HepG2 (cell line): Measurements from ENCODE around the gene CDK7. TPM values are rescaled to one million over a fixed set of nuclear protein-coding genes. Genes with fewer than 3 reads are reported as not detected.

ENCODE experiments used
- CC2D1A ChIP-seq: sonication (generic); formaldehyde crosslinking; IDR thresholded peaks from 2 replicates; pipeline ENCODE4 v1.8.1; 2023; ENCODE audit warnings: mild to moderate bottlenecking, missing genetic modification reagents
- FIP1L1 ChIP-seq: fragments of 200-400 bp; formaldehyde crosslinking; IDR thresholded peaks from 2 replicates; pipeline ENCODE4 v1.6.1; 2018; ENCODE audit warnings: low read depth, mild to moderate bottlenecking, low read length, moderate library complexity, borderline replicate concordance; ENCODE audit not compliant: insufficient read depth
- FOXA1 ChIP-seq, 2 experiments: fragments of 450-650 bp in 1 of 2; sonication (generic) in 1 of 2; formaldehyde crosslinking in 1 of 2; IDR thresholded peaks; 2 replicates each; pipeline versions ENCODE4 v1.4.0 to v1.6.1; 2016 to 2020; ENCODE audit warnings: missing genetic modification reagents in 1 of 2
- FOXK1 ChIP-seq: sonication (generic); formaldehyde crosslinking; IDR thresholded peaks from 2 replicates; pipeline ENCODE4 v1.4.0; 2020; ENCODE audit warnings: low read depth, missing genetic modification reagents, borderline replicate concordance
- HNRNPL ChIP-seq: fragments of 200-400 bp; formaldehyde crosslinking; IDR thresholded peaks from 2 replicates; pipeline ENCODE4 v1.6.1; 2017; ENCODE audit warnings: mild to moderate bottlenecking, low read depth, low read length
- KLF13 ChIP-seq: sonication (generic); formaldehyde crosslinking; IDR thresholded peaks from 2 replicates; pipeline ENCODE4 v1.4.0; 2020; ENCODE audit warnings: mild to moderate bottlenecking, missing genetic modification reagents
- MEF2D ChIP-seq: sonication (generic); formaldehyde crosslinking; IDR thresholded peaks from 2 replicates; pipeline ENCODE4 v1.5.1; 2020; ENCODE audit warnings: mild to moderate bottlenecking, missing genetic modification reagents
- MIER2 ChIP-seq: IDR thresholded peaks from 2 replicates; pipeline ENCODE4 v1.6.1; 2016; ENCODE audit warnings: missing biosample characterization, missing genetic modification reagents
- NFATC3 ChIP-seq: sonication (generic); formaldehyde crosslinking; IDR thresholded peaks from 2 replicates; pipeline ENCODE4 v1.5.1; 2020; ENCODE audit warnings: mild to moderate bottlenecking, missing genetic modification reagents
- NFYB ChIP-seq: sonication (generic); formaldehyde crosslinking; IDR thresholded peaks from 2 replicates; pipeline ENCODE4 v1.4.0; 2020; ENCODE audit warnings: missing genetic modification reagents
- SRSF9 ChIP-seq: fragments of 200-400 bp; formaldehyde crosslinking; IDR thresholded peaks from 2 replicates; pipeline ENCODE4 v1.6.1; 2018; ENCODE audit warnings: borderline replicate concordance, mild to moderate bottlenecking, low read depth, low read length; ENCODE audit not compliant: insufficient read depth, poor library complexity, severe bottlenecking
- ZNF124 ChIP-seq: sonication (generic); formaldehyde crosslinking; IDR thresholded peaks from 2 replicates; pipeline ENCODE4 v1.4.0; 2020; ENCODE audit warnings: missing genetic modification reagents
- ZNF263 ChIP-seq: sonication (generic); formaldehyde crosslinking; IDR thresholded peaks from 2 replicates; pipeline ENCODE4 v1.4.0; 2020; ENCODE audit warnings: missing genetic modification reagents
- ZNF460 ChIP-seq: sonication (generic); formaldehyde crosslinking; IDR thresholded peaks from 2 replicates; pipeline ENCODE4 v1.5.1; 2020; ENCODE audit warnings: missing genetic modification reagents, mild to moderate bottlenecking, borderline replicate concordance
- ZNF550 ChIP-seq: sonication (generic); formaldehyde crosslinking; IDR thresholded peaks from 2 replicates; pipeline ENCODE4 v1.4.0; 2020; ENCODE audit warnings: mild to moderate bottlenecking, missing genetic modification reagents, borderline replicate concordance
- polyA plus RNA-seq, 8 experiments: library from polyadenylated mRNA; depleted of rRNA in 3 of 8; stranded (reverse) in 7 of 8; unstranded in 1 of 8; fragments of >200 nt; fragmentation: Illumina TruSeq in 4 of 8; extraction: Trizol in 4 of 8; gene quantifications; 2 replicates each; pipeline versions ENCODE4 v1.2.1 to v1.2.3, GENCODE V29; 2011 to 2016; ENCODE audit warnings: low read depth in 4 of 8, missing spikeins in 1 of 8, mixed read lengths in 1 of 8; ENCODE audit not compliant: insufficient read depth in 1 of 8
- total RNA-seq, 5 experiments: library from RNA; depleted of rRNA; stranded (reverse); fragments of >200 nt; fragmentation: Illumina TruSeq; extraction: Trizol; gene quantifications; 2 replicates each; pipeline ENCODE4 v1.2.3, GENCODE V29; 2016; ENCODE audit warnings: low read depth in 1 of 5
- TF ChIP-seq, protein P1 (sequence below): IDR thresholded peaks from 2 replicates; pipeline ENCODE4 v1.6.1; 2016; ENCODE audit warnings: missing genetic modification reagents, missing compliant biosample characterization
- TF ChIP-seq, protein P2 (sequence below): sonication (generic); formaldehyde crosslinking; IDR thresholded peaks from one replicate; pipeline ENCODE4 v1.5.1; 2020; ENCODE audit warnings: mild to moderate bottlenecking, missing genetic modification reagents; ENCODE audit errors: not compliant biosample characterization
- TF ChIP-seq, protein P3 (sequence below): sonication (generic); formaldehyde crosslinking; IDR thresholded peaks from 2 replicates; pipeline ENCODE4 v1.4.0; 2020; ENCODE audit warnings: missing genetic modification reagents, borderline replicate concordance

Gene CDK7
- total and polyA plus RNA-seq, 2 of the 13 experiments (the other 11 are each of a cell fraction or from before 2014, with no cell fraction given), result 41.2 to 54.9 TPM

DNA sequence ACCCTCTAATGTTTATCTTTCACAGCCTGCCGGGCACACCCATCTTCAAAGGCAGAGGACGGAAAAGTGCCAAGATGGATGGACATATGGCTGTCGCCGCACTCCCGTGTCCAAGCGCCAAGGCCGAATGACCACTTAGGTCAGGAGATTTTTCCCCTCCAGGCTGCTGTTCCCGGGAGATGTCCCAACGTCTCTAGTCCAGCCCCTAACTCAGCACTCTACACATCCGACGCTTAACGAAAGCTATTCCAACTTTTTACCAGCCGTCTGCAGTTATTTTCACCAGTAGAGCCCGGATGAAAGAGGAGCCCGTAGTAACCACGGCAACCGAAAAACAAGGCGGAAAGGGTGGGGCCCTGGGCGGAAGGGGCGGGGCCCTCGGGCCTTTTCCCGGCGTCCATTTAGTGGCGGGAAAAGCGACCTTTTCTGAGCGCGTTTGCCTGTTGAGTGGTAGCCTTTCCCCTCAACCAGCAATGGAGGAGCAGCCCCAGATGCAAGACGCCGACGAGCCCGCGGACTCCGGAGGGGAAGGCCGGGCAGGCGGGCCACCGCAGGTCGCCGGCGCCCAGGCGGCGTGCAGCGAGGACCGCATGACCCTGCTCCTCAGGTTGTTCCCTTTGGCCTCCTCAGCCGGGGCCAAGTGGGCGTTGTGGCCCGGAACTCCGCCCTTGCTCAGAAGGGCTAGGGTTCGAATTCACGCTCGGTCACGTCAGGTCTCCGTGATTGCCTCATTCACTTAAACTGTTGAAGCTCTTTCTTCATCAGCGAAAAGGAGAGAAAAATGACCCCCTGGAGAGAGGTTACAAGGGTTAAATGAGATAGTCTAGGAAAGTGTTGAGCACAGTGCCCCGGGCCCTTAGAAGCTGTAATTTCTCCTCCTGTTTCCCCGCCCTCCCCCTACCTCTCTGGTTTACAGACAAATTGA lies 45.3 kb upstream of the CDK7 start, which contains the start of gene CENPH (continued):
- TF ChIP-seq, protein P1, sequence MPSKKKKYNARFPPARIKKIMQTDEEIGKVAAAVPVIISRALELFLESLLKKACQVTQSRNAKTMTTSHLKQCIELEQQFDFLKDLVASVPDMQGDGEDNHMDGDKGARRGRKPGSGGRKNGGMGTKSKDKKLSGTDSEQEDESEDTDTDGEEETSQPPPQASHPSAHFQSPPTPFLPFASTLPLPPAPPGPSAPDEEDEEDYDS (CRISPR knock-in tag), result peak; percentile 55; the same call in 1 of the 2 replicates
- TF ChIP-seq, protein P2, sequence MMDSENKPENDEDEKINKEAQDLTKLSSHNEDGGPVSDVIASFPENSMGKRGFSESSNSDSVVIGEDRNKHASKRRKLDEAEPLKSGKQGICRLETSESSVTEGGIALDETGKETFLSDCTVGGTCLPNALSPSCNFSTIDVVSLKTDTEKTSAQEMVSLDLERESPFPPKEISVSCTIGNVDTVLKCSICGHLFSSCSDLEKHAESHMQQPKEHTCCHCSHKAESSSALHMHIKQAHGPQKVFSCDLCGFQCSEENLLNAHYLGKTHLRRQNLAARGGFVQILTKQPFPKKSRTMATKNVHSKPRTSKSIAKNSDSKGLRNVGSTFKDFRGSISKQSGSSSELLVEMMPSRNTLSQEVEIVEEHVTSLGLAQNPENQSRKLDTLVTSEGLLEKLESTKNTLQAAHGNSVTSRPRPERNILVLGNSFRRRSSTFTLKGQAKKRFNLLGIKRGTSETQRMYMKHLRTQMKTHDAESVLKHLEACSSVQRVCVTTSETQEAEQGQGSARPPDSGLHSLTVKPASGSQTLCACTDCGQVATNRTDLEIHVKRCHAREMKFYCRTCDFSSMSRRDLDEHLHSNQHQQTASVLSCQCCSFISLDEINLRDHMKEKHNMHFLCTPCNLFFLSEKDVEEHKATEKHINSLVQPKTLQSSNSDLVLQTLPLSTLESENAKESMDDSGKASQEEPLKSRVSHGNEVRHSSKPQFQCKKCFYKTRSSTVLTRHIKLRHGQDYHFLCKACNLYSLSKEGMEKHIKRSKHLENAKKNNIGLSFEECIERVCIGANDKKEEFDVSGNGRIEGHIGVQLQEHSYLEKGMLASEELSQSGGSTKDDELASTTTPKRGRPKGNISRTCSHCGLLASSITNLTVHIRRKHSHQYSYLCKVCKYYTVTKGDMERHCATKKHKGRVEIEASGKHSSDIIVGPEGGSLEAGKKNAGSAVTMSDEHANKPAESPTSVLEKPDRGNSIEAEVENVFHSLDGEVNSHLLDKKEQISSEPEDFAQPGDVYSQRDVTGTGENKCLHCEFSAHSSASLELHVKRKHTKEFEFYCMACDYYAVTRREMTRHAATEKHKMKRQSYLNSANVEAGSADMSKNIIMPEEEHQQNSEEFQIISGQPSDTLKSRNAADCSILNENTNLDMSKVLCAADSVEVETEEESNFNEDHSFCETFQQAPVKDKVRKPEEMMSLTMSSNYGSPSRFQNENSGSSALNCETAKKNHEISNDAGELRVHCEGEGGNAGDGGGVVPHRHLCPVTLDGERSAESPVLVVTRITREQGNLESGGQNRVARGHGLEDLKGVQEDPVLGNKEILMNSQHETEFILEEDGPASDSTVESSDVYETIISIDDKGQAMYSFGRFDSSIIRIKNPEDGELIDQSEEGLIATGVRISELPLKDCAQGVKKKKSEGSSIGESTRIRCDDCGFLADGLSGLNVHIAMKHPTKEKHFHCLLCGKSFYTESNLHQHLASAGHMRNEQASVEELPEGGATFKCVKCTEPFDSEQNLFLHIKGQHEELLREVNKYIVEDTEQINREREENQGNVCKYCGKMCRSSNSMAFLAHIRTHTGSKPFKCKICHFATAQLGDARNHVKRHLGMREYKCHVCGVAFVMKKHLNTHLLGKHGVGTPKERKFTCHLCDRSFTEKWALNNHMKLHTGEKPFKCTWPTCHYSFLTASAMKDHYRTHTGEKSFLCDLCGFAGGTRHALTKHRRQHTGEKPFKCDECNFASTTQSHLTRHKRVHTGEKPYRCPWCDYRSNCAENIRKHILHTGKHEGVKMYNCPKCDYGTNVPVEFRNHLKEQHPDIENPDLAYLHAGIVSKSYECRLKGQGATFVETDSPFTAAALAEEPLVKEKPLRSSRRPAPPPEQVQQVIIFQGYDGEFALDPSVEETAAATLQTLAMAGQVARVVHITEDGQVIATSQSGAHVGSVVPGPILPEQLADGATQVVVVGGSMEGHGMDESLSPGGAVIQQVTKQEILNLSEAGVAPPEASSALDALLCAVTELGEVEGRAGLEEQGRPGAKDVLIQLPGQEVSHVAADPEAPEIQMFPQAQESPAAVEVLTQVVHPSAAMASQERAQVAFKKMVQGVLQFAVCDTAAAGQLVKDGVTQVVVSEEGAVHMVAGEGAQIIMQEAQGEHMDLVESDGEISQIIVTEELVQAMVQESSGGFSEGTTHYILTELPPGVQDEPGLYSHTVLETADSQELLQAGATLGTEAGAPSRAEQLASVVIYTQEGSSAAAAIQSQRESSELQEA (CRISPR knock-in tag), result no peak
- TF ChIP-seq HNRNPL (no peak), NFATC3 (CRISPR knock-in tag) (no peak), ZNF124 (CRISPR knock-in tag) (peak; percentile 56; the same call in 1 of the 2 replicates), FOXA1 (IDR thresholded peaks at IDR 0.05) (no peak), FOXA1 (CRISPR knock-in tag; IDR thresholded peaks at IDR 0.05) (no peak), FIP1L1 (peak; percentile 59; the same call in 1 of the 2 replicates), MIER2 (CRISPR knock-in tag) (no peak), ZNF460 (CRISPR knock-in tag) (no peak), ZNF550 (CRISPR knock-in tag) (no peak), MEF2D (no peak), CC2D1A (CRISPR knock-in tag) (no peak), FOXK1 (CRISPR knock-in tag) (no peak), ZNF263 (peak; percentile 20; the same call in 1 of the 2 replicates), KLF13 (CRISPR knock-in tag) (no peak), SRSF9 (no peak), NFYB (0 out of 2 replicates have a peak, but pooled peaks have one; percentile 16)
- TF ChIP-seq, protein P3, sequence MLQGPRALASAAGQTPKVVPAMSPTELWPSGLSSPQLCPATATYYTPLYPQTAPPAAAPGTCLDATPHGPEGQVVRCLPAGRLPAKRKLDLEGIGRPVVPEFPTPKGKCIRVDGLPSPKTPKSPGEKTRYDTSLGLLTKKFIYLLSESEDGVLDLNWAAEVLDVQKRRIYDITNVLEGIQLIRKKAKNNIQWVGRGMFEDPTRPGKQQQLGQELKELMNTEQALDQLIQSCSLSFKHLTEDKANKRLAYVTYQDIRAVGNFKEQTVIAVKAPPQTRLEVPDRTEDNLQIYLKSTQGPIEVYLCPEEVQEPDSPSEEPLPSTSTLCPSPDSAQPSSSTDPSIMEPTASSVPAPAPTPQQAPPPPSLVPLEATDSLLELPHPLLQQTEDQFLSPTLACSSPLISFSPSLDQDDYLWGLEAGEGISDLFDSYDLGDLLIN (CRISPR knock-in tag), result peak; percentile 65; the same call in 1 of the 2 replicates
